ENCODE measurements around the gene FHL2. TPM values are rescaled to one million over a fixed set of nuclear protein-coding genes. Genes with fewer than 3 reads are reported as not detected.

FHL2 gene
- total RNA-seq, 3 donors from 2014 or later = 20.0 to 128 (median 98.2) TPM

- TF ChIP-seq POLR2AphosphoS5 (IDR thresholded peaks at IDR 0.05) = peak in 1 of 3 donors; percentile 33
- TF ChIP-seq POLR2A (IDR thresholded peaks at IDR 0.05) = no peak
Measured at GRCh38 chr2:105373344-105373781, 25.5 kb downstream of the FHL2 start.

GRCh38 chr2:105371810-105372209 is 27.0 kb downstream of the FHL2 start:
- TF ChIP-seq POLR2AphosphoS5 (IDR thresholded peaks at IDR 0.05) = no peak
- TF ChIP-seq, protein P1, sequence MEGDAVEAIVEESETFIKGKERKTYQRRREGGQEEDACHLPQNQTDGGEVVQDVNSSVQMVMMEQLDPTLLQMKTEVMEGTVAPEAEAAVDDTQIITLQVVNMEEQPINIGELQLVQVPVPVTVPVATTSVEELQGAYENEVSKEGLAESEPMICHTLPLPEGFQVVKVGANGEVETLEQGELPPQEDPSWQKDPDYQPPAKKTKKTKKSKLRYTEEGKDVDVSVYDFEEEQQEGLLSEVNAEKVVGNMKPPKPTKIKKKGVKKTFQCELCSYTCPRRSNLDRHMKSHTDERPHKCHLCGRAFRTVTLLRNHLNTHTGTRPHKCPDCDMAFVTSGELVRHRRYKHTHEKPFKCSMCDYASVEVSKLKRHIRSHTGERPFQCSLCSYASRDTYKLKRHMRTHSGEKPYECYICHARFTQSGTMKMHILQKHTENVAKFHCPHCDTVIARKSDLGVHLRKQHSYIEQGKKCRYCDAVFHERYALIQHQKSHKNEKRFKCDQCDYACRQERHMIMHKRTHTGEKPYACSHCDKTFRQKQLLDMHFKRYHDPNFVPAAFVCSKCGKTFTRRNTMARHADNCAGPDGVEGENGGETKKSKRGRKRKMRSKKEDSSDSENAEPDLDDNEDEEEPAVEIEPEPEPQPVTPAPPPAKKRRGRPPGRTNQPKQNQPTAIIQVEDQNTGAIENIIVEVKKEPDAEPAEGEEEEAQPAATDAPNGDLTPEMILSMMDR (IDR thresholded peaks at IDR 0.05) = no peak
- TF ChIP-seq POLR2A (IDR thresholded peaks at IDR 0.05) = no peak

More at GRCh38 chr2:105373344-105373781, 25.5 kb downstream of the FHL2 start:
- intact Hi-C loops (cut with DNase I; ENCODE audit: low total_unique reads) = no loop called here
- Histone ChIP-seq H3K4me1 (peaks cover 0 to 16% of the 10 kb centered on the region in 2 donors), H3K27ac (peak overlapping the region; percentile 82 to 96), H3K4me3 (no peak overlapping the region), H3K9me3 (no peaks in the 10 kb centered on the region), H3K36me3 (no peaks in the 10 kb centered on the region), H3K27me3 (peaks cover 0 to 2% of the 10 kb centered on the region in 2 donors)
- DNase-seq (ENCODE audit: low spot score in 2 of 2) = peak in 1 of 2 donors; percentile 53

GRCh38 chr2:105371156-105371555 is 27.7 kb downstream of the FHL2 start:
- Histone ChIP-seq H3K4me1 (peaks cover 0 to 16% of the 10 kb centered on the region in 2 donors), H3K9me3 (no peaks in the 10 kb centered on the region), H3K36me3 (no peaks in the 10 kb centered on the region), H3K27me3 (peaks cover 0 to 2% of the 10 kb centered on the region in 2 donors), H3K4me3 (no peak overlapping the region), H3K27ac (peak overlapping the region in 1 of 2 donors; percentile 48)
- TF ChIP-seq, protein P1 (IDR thresholded peaks at IDR 0.05) = no peak
- no peak for DNase-seq (ENCODE audit: low spot score in 2 of 2)
- intact Hi-C loops (cut with DNase I; ENCODE audit: low total_unique reads) = no loop called here

More at GRCh38 chr2:105371810-105372209, 27.0 kb downstream of the FHL2 start:
- intact Hi-C loops (cut with DNase I; ENCODE audit: low total_unique reads) = no loop called here
- Histone ChIP-seq H3K4me3 (no peak overlapping the region), H3K9me3 (no peaks in the 10 kb centered on the region), H3K4me1 (peaks cover 0 to 16% of the 10 kb centered on the region in 2 donors), H3K27ac (peak overlapping the region; percentile 45 to 48), H3K36me3 (no peaks in the 10 kb centered on the region), H3K27me3 (peaks cover 0 to 2% of the 10 kb centered on the region in 2 donors)
- no peak for DNase-seq (ENCODE audit: low spot score in 2 of 2)

GRCh38 chr2:105369777-105370690 is 28.8 kb downstream of the FHL2 start:
- no peaks in the 10 kb centered on the region for H3K36me3 ChIP-seq
- intact Hi-C loops (cut with DNase I; ENCODE audit: low total_unique reads) = loop anchor here (1.0 kb wide), 1 partner anchor 151 kb away; no protein-coding TSS in a partner anchor
- DNase-seq (ENCODE audit: low spot score in 2 of 2) = peak; percentile 87 to 90
- peak overlapping the region; percentile 26 to 49 for H3K27ac ChIP-seq
- TF ChIP-seq POLR2AphosphoS5 (IDR thresholded peaks at IDR 0.05) (peak in 2 of 3 donors; percentile 61 to 69), POLR2A (IDR thresholded peaks at IDR 0.05) (no peak)
- TF ChIP-seq, protein P1 (IDR thresholded peaks at IDR 0.05) = peak; percentile 89 to 97 (median 97)
- H3K9me3 ChIP-seq = no peaks in the 10 kb centered on the region
- peaks cover 0 to 12% of the 10 kb centered on the region in 2 donors for H3K4me1 ChIP-seq
- peak overlapping the region in 1 of 3 donors; percentile 26 for H3K4me3 ChIP-seq
- H3K27me3 ChIP-seq = peaks cover 0 to 2% of the 10 kb centered on the region in 2 donors

DNA sequence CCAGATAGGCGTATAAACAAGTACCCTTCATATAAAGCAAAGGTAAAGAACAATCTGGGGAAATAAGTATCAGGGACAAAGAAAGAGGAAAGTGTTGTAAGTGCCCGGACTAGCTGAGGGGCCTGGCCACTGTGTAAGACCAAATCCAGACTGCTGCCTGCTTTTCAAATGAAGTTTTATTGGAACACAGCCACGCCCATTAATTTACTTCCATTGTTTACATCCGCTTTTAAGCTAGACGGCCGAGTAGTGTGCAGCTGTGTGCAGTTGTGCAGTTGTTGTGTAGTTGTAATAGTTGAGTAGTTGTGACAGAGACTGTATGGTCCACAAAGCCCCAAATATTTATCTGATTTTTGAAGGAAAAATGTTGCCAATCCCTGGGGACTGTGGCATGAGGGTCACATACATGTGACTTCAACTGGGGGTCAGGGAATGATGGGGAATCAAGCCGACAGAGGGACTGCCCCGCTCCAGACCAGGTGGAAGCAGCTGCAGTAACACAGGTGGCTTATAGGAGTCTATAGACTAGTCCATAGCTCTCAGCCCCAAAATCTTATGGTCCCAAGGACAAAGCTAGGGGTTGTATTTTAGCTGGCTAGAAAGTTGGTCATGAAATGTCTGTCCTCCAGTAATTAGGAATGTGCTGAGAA is 30.0 kb downstream of the FHL2 start:
- peaks cover 0 to 2% of the 10 kb centered on the region in 2 donors for H3K27me3 ChIP-seq
- H3K4me3 ChIP-seq = no peak overlapping the region
- TF ChIP-seq POLR2AphosphoS5 (IDR thresholded peaks at IDR 0.05) (no peak), POLR2A (IDR thresholded peaks at IDR 0.05) (no peak)
- TF ChIP-seq, protein P1 (IDR thresholded peaks at IDR 0.05) = no peak
- intact Hi-C loops (cut with DNase I; ENCODE audit: low total_unique reads) = no loop called here
- no peaks in the 10 kb centered on the region for H3K36me3 ChIP-seq
- H3K4me1 ChIP-seq = peaks cover 0 to 9% of the 10 kb centered on the region in 2 donors
- peak overlapping the region in 1 of 2 donors; percentile 5 for H3K27ac ChIP-seq
- no peak for DNase-seq (ENCODE audit: low spot score in 2 of 2)
- H3K9me3 ChIP-seq = no peaks in the 10 kb centered on the region

All from breast epithelium (tissue), 4 donors.